Activated CD4-positive, CD25-positive, alpha-beta regulatory T cell treated with anti-CD3 and anti-CD28 coated beads, Interleukin-2, amount 50 U/mL, for 16 hours (primary cell): Measurements from ENCODE around the gene CDC14A.

Experiments
- DNase-seq: peaks from one replicate; pipeline ENCODE4 v3.0.0-alpha.2; 2020; ENCODE audit warnings: low read depth, low spot score

The CDC14A gene

GRCh38 chr1:100443811-100444571, 91.7 kb downstream of the CDC14A start:
- DNase-seq: no peak

GRCh38 chr1:100445565-100445964, 93.3 kb downstream of the CDC14A start:
- DNase-seq: no peak

- no peak for DNase-seq
Observed at GRCh38 chr1:100448366-100448765, 96.1 kb downstream of the CDC14A start.

GRCh38 chr1:100449477-100449876, 97.2 kb downstream of the CDC14A start:
- no peak for DNase-seq

GRCh38 chr1:100452641-100453040, 100.3 kb downstream of the CDC14A start:
- DNase-seq: no peak

- no peak for DNase-seq
Observed at GRCh38 chr1:100455478-100456072, 103.3 kb downstream of the CDC14A start.

GRCh38 chr1:100456880-100457279, 104.6 kb downstream of the CDC14A start:
- no peak for DNase-seq

- DNase-seq: no peak
Observed at GRCh38 chr1:100457683-100458082, 105.4 kb downstream of the CDC14A start.

GRCh38 chr1:100458661-100459357, 106.5 kb downstream of the CDC14A start:
- DNase-seq: no peak

GRCh38 chr1:100459358-100460114, 107.2 kb downstream of the CDC14A start:
- DNase-seq: peak; percentile 42

- no peak for DNase-seq
Observed at GRCh38 chr1:100461222-100461621, 108.9 kb downstream of the CDC14A start.

- DNase-seq: no peak
Observed at GRCh38 chr1:100462326-100463025, 110.2 kb downstream of the CDC14A start.

- no peak for DNase-seq
Observed at GRCh38 chr1:100463791-100464424, 111.6 kb downstream of the CDC14A start.

- no peak for DNase-seq
Observed at GRCh38 chr1:100469578-100469977, 117.3 kb downstream of the CDC14A start.

GRCh38 chr1:100474834-100475233, 122.5 kb downstream of the CDC14A start:
- DNase-seq: no peak

GRCh38 chr1:100476735-100477290, 124.5 kb downstream of the CDC14A start:
- DNase-seq: no peak

- no peak for DNase-seq
Observed at GRCh38 chr1:100478816-100479215, 126.5 kb downstream of the CDC14A start.

GRCh38 chr1:100479620-100480338, 127.5 kb downstream of the CDC14A start:
- DNase-seq: no peak

- no peak for DNase-seq
Observed at GRCh38 chr1:100481303-100481702, 129.0 kb downstream of the CDC14A start.

- DNase-seq: no peak
Observed at GRCh38 chr1:100482167-100482566, 129.9 kb downstream of the CDC14A start.
